Prostate gland (tissue), 2 donors: ENCODE results near the gene IGFLR1. TPM values are rescaled to one million over a fixed set of nuclear protein-coding genes. Genes with fewer than 3 reads are reported as not detected.
A peak's percentile ranks its signal among the peaks of the same experiment; 100 is the strongest.

ENCODE experiments used
- DNase-seq: peaks from one replicate; pipeline ENCODE4 v3.0.0-alpha.2; 2019; ENCODE audit warnings: low spot score
- H3K27ac ChIP-seq, 2 donors: fragments of 200-600 bp; sonication (generic); 2 replicates each; pipeline ENCODE4 v1.5.1; 2017 to 2019
- H3K27me3 ChIP-seq: fragments of 200-600 bp; sonication (generic); replicated peaks from 2 replicates; pipeline ENCODE4 v1.5.1; 2019; ENCODE audit not compliant: insufficient read depth
- H3K36me3 ChIP-seq, 2 donors: fragments of 200-600 bp; sonication (generic); 1 replicate in 1 of 2; 2 replicates in 1 of 2; pipeline versions ENCODE4 v1.5.1 to v1.8.1; 2017 to 2019
- H3K4me1 ChIP-seq: fragments of 200-600 bp; sonication (generic); replicated peaks from 2 replicates; pipeline ENCODE4 v1.5.1; 2019
- H3K4me3 ChIP-seq, 2 donors: fragments of 200-600 bp; sonication (generic); 2 replicates each; pipeline ENCODE4 v1.5.1; 2017 to 2019
- H3K9me3 ChIP-seq: fragments of 200-600 bp; sonication (generic); 2 replicates; pipeline ENCODE4 v1.5.1; 2017
- POLR2A ChIP-seq: fragments of 450-650 bp; IDR thresholded peaks from one replicate; pipeline ENCODE4 v1.6.1; 2016; ENCODE audit warnings: antibody characterized with exemption, mild to moderate bottlenecking
- POLR2AphosphoS5 ChIP-seq: sonication (generic); formaldehyde crosslinking; IDR thresholded peaks from one replicate; pipeline ENCODE4 v1.6.1; 2017; ENCODE audit warnings: antibody characterized with exemption
- WGBS: methylation state at CpG from one replicate; pipeline ENCODE4 v1.1.5; 2018; 5-methylcytosine and 5-hydroxymethylcytosine counted together
- intact Hi-C: fragments of 100-400 bp; cut with DNase I; formaldehyde crosslinking; loops from one replicate; pipeline ENCODE4 v1.14.2; 2022
- total RNA-seq, 2 donors: library from RNA; depleted of rRNA; stranded (reverse); fragments of >200 nt; gene quantifications; one replicate each; pipeline ENCODE4 v1.1.0, GENCODE V29; 2016
- TF ChIP-seq, protein P1 (sequence below), 4 experiments: fragments of 200-600 bp in 2 of 4; fragments of 450-650 bp in 2 of 4; sonication (generic) in 2 of 4; IDR thresholded peaks; 1 replicate in 3 of 4; 2 replicates in 1 of 4; pipeline ENCODE4 v1.5.1; 2016 to 2019; ENCODE audit warnings: antibody characterized with exemption in 4 of 4, mild to moderate bottlenecking in 2 of 4, moderate library complexity in 2 of 4

Gene IGFLR1
- total RNA-seq, 2 donors from 2014 or later = 9.4 to 16.1 TPM

DNA sequence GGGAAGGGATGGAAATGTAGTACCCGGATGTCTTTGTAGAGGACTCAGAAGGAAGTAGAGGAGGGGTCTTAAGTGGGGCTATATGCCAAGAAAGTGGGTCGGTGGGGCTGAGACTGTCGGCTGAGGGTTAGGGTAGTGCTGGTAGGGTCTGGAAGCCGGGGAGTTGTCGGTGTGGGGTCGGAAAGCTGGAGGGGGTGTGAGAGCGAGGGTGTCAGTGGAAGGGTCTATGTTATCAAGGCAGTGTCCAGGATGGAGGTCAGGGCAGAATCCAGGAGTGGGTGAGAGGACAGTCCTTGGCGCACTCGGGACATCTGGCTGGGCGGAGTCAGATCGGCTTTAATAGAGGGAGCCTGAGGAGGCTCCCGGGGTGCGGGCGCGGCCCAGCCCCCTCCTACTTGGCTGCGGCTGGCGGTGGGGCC lies 12.9 kb upstream of the IGFLR1 start:
- no peaks in the 10 kb centered on the region for H3K27me3 ChIP-seq
- peaks cover 0 to 17% of the 10 kb centered on the region in 2 donors for H3K36me3 ChIP-seq
- peak overlapping the region; percentile 27 to 97 for H3K4me3 ChIP-seq
- DNase-seq = no peak
- peaks cover 6% of the 10 kb centered on the region for H3K4me1 ChIP-seq
- 30% methylated on average over 17 of the region's 17 CpGs for WGBS
- no peaks in the 10 kb centered on the region for H3K9me3 ChIP-seq
- TF ChIP-seq POLR2AphosphoS5 (no peak), POLR2A (no peak)
- TF ChIP-seq, protein P1, sequence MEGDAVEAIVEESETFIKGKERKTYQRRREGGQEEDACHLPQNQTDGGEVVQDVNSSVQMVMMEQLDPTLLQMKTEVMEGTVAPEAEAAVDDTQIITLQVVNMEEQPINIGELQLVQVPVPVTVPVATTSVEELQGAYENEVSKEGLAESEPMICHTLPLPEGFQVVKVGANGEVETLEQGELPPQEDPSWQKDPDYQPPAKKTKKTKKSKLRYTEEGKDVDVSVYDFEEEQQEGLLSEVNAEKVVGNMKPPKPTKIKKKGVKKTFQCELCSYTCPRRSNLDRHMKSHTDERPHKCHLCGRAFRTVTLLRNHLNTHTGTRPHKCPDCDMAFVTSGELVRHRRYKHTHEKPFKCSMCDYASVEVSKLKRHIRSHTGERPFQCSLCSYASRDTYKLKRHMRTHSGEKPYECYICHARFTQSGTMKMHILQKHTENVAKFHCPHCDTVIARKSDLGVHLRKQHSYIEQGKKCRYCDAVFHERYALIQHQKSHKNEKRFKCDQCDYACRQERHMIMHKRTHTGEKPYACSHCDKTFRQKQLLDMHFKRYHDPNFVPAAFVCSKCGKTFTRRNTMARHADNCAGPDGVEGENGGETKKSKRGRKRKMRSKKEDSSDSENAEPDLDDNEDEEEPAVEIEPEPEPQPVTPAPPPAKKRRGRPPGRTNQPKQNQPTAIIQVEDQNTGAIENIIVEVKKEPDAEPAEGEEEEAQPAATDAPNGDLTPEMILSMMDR (IDR thresholded peaks at IDR 0.05) = no peak
- peak overlapping the region; percentile 73 to 79 for H3K27ac ChIP-seq
- intact Hi-C loops = loop anchor here (5.0 to 10.0 kb wide), 2 partner anchors 182 to 300 kb away; partner anchors contain the start of genes LRFN3, THAP8 and WDR62

DNA sequence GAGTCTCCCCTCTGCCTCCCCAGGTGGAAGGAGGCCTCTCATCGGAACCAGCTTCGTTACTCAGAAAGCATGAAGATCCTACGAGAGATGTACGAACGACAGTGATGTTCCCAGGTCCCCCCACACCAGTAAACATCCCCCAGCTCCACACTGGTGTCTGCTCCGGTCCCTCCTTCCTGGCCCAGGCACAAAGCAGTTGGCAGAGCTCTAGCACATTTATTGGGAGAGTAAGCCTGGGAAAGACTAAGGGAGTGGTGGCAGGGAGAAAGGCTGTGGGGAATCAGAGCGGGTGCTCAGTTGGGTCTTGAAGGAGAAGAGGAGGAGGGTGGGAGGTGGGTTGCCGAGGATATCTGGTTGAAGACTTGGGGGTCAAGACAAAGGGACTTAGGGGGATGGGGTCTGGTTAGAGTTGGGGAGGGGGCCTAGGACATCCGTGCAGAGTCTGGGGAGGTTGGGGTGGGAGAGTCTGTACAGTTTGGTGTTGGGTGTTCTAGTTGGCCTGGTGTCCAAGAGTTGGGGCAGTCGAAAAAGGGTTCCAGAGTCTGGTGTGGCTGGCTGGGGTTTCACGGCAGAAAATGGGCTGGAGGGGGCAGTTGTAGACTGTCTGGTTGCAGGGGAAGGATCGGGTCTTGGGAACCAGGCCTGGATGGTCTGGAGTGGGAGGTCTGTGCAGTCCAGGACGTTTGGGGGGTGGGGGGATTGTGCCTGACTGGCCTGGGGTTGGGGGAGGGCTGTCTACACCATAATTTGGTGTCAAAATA lies 12.3 kb upstream of the IGFLR1 start:
- DNase-seq = no peak
- no peaks in the 10 kb centered on the region for H3K9me3 ChIP-seq
- H3K4me3 ChIP-seq = no peak overlapping the region
- peaks cover 0 to 17% of the 10 kb centered on the region in 2 donors for H3K36me3 ChIP-seq
- no peaks in the 10 kb centered on the region for H3K27me3 ChIP-seq
- intact Hi-C loops = loop anchor here (5.0 to 10.0 kb wide), 2 partner anchors 183 to 300 kb away; partner anchors contain the start of genes LRFN3, THAP8 and WDR62
- H3K27ac ChIP-seq = peak overlapping the region; percentile 73 to 79
- 78% methylated on average over 13 of the region's 13 CpGs for WGBS
- no peak for TF ChIP-seq POLR2AphosphoS5
- no peak for TF ChIP-seq POLR2A
- TF ChIP-seq, protein P1 (IDR thresholded peaks at IDR 0.05) = no peak
- H3K4me1 ChIP-seq = peaks cover 4% of the 10 kb centered on the region

DNA sequence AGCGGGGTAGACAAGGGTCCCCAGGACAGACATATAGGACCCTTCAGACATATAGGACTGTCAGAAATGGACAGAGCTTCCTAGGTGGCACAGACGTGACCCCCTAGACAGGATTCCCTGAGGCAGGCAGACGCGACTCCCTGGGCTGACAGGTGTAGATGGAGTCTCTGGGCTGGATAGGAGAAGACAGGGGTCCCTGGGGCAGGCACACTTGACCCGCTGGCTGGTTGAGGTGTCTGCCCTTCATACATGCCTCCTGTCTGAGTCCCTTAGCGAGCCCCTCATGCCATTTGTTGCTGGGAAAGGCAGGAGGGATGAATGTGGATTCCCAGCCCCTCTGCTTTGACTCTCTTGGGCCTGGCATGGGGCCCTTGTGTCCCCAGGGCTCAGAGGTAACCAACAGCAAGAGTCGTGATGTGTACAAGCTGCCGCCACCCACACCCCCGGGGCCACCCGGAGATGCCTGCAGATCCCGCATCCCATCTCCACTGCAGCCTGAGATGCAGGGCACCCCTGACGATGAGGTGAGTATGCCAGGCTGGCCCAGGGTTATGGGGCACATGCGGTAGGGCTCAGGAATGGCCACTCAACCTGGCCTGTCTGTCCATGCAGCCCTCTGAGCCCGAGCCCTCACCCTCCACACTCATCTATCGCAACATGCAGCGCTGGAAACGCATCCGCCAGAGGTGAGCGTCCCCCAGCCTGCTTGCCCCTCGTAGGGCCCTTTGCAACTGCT lies 11.6 kb upstream of the IGFLR1 start:
- 93% methylated on average over 20 of the region's 20 CpGs for WGBS
- no peak for DNase-seq
- intact Hi-C loops = loop anchor here (10.0 kb wide), 1 partner anchor 301 kb away; the partner anchor contains the start of genes THAP8 and WDR62
- Histone ChIP-seq H3K27me3 (no peaks in the 10 kb centered on the region), H3K27ac (no peak overlapping the region), H3K4me1 (peaks cover 5% of the 10 kb centered on the region), H3K36me3 (peaks cover 0 to 17% of the 10 kb centered on the region in 2 donors), H3K4me3 (no peak overlapping the region), H3K9me3 (no peaks in the 10 kb centered on the region)
- TF ChIP-seq, protein P1 (IDR thresholded peaks at IDR 0.05) = no peak
- TF ChIP-seq POLR2A (no peak), POLR2AphosphoS5 (no peak)

DNA sequence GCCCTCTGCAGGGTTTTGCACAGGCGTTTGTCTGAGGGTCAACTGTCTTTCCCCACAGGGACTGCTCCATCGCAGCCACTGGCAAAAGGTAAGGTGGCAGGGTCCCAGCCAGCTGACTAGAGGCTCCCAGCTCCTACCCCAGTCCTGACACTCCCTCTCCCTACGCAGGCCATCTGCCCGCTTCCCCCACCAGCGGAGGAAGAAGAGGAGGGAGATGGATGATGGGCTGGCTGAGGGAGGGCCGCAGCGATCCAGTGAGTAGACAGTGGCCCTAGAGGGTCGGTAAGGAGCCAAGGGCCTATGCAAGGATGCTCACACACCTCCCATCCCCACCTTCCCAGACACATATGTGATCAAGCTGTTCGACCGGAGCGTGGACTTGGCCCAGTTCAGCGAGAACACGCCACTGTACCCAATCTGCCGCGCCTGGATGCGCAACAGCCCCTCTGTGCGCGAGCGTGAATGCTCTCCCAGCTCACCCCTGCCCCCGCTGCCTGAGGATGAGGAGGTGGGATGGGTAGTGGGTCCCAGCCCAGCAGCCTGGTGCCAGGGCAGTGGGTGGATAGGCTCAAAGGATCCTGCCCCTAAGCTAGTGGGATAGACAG lies 10.6 kb upstream of the IGFLR1 start:
- Histone ChIP-seq H3K27ac (no peak overlapping the region), H3K9me3 (no peaks in the 10 kb centered on the region), H3K4me1 (peaks cover 5% of the 10 kb centered on the region), H3K27me3 (no peaks in the 10 kb centered on the region), H3K36me3 (peaks cover 0 to 17% of the 10 kb centered on the region in 2 donors), H3K4me3 (no peak overlapping the region)
- intact Hi-C loops = loop anchor here (10.0 kb wide), 1 partner anchor 302 kb away; the partner anchor contains the start of genes THAP8 and WDR62
- DNase-seq = no peak
- WGBS = 95% methylated on average over 20 of the region's 20 CpGs
- TF ChIP-seq POLR2A (no peak), POLR2AphosphoS5 (no peak)
- TF ChIP-seq, protein P1 (IDR thresholded peaks at IDR 0.05) = no peak
